ENCODE measurements around the gene PTCSC3. TPM values are rescaled to one million over a fixed set of nuclear protein-coding genes. Genes with fewer than 3 reads are reported as not detected.

Gene PTCSC3
- total RNA-seq, 1 donor from 2014 or later: not detected

GRCh38 chr14:36096090-36096489 is 80.4 kb downstream of the PTCSC3 start:
- Mint-ChIP-seq H3K27me3 (ENCODE audit: low read depth) (peaks cover 5% of the 10 kb centered on the region), H3K9me3 (peaks cover 5% of the 10 kb centered on the region), H3K4me3 (no peak overlapping the region), H3K27ac (no peak overlapping the region), H3K4me1 (no peaks in the 10 kb centered on the region), H3K36me3 (no peaks in the 10 kb centered on the region)
- DNase-seq (ENCODE audit: low spot score in 2 of 2, unreplicated experiment in 2 of 2): no peak
- TF ChIP-seq, protein P1, sequence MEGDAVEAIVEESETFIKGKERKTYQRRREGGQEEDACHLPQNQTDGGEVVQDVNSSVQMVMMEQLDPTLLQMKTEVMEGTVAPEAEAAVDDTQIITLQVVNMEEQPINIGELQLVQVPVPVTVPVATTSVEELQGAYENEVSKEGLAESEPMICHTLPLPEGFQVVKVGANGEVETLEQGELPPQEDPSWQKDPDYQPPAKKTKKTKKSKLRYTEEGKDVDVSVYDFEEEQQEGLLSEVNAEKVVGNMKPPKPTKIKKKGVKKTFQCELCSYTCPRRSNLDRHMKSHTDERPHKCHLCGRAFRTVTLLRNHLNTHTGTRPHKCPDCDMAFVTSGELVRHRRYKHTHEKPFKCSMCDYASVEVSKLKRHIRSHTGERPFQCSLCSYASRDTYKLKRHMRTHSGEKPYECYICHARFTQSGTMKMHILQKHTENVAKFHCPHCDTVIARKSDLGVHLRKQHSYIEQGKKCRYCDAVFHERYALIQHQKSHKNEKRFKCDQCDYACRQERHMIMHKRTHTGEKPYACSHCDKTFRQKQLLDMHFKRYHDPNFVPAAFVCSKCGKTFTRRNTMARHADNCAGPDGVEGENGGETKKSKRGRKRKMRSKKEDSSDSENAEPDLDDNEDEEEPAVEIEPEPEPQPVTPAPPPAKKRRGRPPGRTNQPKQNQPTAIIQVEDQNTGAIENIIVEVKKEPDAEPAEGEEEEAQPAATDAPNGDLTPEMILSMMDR (IDR thresholded peaks at IDR 0.05; ENCODE audit: unreplicated experiment): no peak

DNA sequence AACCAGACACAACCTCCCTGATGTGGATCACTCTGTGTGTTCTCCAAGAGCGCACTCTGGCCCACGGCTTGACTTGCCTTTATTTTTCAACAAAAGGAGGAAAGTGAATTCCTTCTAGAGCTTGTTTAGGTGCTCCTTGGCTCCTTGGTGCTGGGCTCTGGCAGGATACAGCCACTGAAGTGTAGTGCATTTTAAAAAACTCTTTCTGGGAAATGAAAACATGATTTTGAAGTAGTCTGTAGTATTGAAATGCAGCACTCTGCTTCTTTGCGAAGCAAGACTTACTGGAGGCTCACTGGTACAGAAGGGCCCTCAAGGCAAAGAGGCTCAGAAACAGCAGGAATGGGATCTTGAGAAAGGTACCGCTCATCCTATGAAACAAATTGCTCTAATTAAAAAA is 81.6 kb downstream of the PTCSC3 start:
- H3K9me3 Mint-ChIP-seq: peaks cover 5% of the 10 kb centered on the region
- no peaks in the 10 kb centered on the region for H3K36me3 Mint-ChIP-seq
- TF ChIP-seq, protein P1 (IDR thresholded peaks at IDR 0.05; ENCODE audit: unreplicated experiment): no peak
- H3K27ac Mint-ChIP-seq: no peak overlapping the region
- H3K4me3 Mint-ChIP-seq: no peak overlapping the region
- no peaks in the 10 kb centered on the region for H3K27me3 Mint-ChIP-seq (ENCODE audit: low read depth)
- no peaks in the 10 kb centered on the region for H3K4me1 Mint-ChIP-seq
- no peak for DNase-seq (ENCODE audit: low spot score in 2 of 2, unreplicated experiment in 2 of 2)

DNA sequence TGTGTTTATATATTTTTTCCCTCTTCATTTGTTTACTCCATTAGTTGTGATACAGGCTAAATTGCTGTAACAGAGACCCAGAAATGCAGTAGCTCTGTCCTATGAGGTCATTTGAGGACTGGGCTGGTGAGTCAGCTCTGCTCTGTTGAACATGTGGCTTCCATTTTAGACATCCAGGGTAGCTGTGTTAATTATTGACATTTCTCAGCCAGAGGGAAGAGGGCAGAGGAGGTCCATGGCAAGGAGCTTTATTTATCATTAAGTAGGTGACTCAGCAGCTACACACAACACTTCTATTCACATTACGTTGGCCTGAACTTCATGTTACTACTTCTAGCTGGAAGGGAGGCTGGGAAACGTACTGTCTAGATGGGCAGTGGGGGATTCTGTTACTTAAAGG is 85.4 kb downstream of the PTCSC3 start:
- Mint-ChIP-seq H3K9me3 (peaks cover 4% of the 10 kb centered on the region), H3K4me1 (peaks cover 4% of the 10 kb centered on the region), H3K36me3 (no peaks in the 10 kb centered on the region), H3K4me3 (no peak overlapping the region), H3K27me3 (ENCODE audit: low read depth) (no peaks in the 10 kb centered on the region), H3K27ac (no peak overlapping the region)
- DNase-seq (ENCODE audit: low spot score in 2 of 2, unreplicated experiment in 2 of 2): no peak
- TF ChIP-seq, protein P1 (IDR thresholded peaks at IDR 0.05; ENCODE audit: unreplicated experiment): no peak

- H3K4me1 Mint-ChIP-seq: peaks cover 4% of the 10 kb centered on the region
- no peaks in the 10 kb centered on the region for H3K36me3 Mint-ChIP-seq
- H3K4me3 Mint-ChIP-seq: no peak overlapping the region
- H3K9me3 Mint-ChIP-seq: peaks cover 4% of the 10 kb centered on the region
- TF ChIP-seq, protein P1 (IDR thresholded peaks at IDR 0.05; ENCODE audit: unreplicated experiment): no peak
- no peak for DNase-seq (ENCODE audit: low spot score in 2 of 2, unreplicated experiment in 2 of 2)
- no peak overlapping the region for H3K27ac Mint-ChIP-seq
- no peaks in the 10 kb centered on the region for H3K27me3 Mint-ChIP-seq (ENCODE audit: low read depth)
These were observed 89.1 kb downstream of the PTCSC3 start for GRCh38 chr14:36087411-36087810.

DNA sequence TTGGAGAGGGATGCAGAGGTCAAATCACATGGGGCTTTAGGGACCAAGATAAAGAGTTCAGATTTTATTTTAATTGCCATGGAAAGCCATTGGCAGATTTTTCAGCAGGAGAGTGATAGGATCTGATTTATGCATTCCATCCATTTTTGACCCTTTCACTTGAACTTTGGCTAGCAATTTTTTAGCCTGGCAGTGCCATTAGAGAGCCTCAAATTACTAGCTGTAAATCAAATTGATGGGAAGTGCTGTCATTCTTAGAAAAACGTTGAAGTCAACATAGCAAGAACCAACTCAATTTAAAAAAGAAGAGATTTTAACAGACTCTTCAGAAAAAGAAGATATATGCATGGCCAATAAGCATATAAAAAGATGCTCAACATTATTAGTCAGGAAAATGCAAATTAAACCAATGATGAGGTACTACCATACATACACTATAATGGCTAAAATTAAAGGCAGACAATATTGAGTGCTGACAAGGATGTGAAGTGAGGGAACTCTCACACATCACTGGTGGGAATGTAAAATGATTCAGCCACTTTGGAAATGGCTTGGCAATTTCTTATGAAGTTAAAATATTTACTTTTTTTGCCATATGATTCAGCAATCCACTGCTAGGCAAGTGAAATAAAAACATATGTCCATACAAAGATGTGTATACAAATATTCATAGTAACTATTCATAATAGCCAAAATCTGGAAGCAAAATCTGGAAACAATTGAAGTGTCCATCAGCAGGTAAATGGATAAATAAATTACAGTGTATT is 89.7 kb downstream of the PTCSC3 start:
- Mint-ChIP-seq H3K4me1 (peaks cover 4% of the 10 kb centered on the region), H3K4me3 (no peak overlapping the region), H3K27ac (no peak overlapping the region), H3K36me3 (no peaks in the 10 kb centered on the region), H3K9me3 (peaks cover 4% of the 10 kb centered on the region), H3K27me3 (ENCODE audit: low read depth) (no peaks in the 10 kb centered on the region)
- no peak for DNase-seq (ENCODE audit: low spot score in 2 of 2, unreplicated experiment in 2 of 2)
- TF ChIP-seq, protein P1 (IDR thresholded peaks at IDR 0.05; ENCODE audit: unreplicated experiment): no peak

Data from mesothelial cell of epicardium (in vitro differentiated cells).